OCI-LY1 (cell line): ENCODE measurements around the gene UGGT1.

Source experiments
- CTCF ChIP-seq: fragments of 200-600 bp; sonication (generic), shearing (Covaris generic); IDR thresholded peaks from 2 replicates; pipeline ENCODE4 v1.5.1; 2017; ENCODE audit warnings: mild to moderate bottlenecking, antibody characterized with exemption, low read length, moderate library complexity, mixed read lengths
- EZH2 ChIP-seq: fragments of 200-600 bp; sonication (generic), shearing (Covaris generic); IDR thresholded peaks from 2 replicates; pipeline ENCODE4 v1.8.0; 2017; ENCODE audit warnings: borderline replicate concordance, mixed run types, mild to moderate bottlenecking, antibody characterized with exemption, low read length, moderate library complexity, mixed read lengths

- no peak for TF ChIP-seq CTCF
- no peak for TF ChIP-seq EZH2
These were observed 18.2 kb downstream of the UGGT1 start for GRCh38 chr2:128109243-128109642.
